ENCODE data around the gene EFHB.
"Not testable (repeated sequence)": the region's sequence is repeated elsewhere in the genome, so short reads cannot be mapped to it uniquely, and the experiment has no call there.

EFHB gene

DNA sequence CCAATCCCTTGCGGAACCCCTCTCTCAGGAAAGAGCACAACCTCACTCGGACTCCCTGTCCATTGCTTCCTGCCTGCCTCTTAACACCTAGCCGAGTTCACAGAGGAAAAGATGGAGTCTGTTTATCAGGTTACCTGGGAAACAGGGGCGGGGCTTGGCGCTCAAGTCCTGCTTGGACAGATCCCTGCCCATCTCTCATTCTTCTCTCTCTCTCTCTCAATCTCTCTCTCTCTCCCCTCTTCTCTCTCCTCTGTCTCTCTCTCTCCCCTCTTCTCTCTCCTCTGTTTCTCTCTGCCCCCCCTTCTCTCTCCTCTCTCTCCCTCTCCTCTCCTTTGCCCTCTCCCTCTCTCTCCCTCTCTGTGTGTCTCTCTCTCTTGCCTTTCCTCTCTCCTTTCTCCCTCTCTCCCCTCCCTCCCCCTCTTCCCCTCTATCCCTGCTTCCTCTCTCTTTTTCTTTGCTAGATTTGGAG lies at the start of gene EFHB:
EFHB (minus strand) TSS at position 120 of the 469 bp plus-strand sequence. CDS start 199 bp downstream, outside the sequence.
- DNase-seq = no peak

DNA sequence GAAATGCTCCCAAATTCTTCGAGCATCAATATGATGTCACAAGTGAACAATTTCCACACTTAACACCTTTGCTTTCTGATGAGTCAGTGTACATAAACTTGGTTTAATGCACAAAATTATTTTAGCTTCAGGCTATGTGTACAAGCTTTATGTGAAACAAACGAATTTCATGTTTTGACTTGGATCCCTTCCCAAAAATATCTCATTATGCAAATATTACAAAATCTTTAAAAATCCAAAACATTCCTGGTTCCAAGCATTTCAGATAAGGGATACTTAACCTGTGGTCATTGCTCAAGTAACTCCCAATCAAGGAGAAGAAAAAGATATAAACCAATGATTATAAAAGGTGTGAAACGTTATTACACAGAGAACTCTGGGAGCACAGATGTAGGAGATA lies 38.0 kb upstream of the EFHB start:
- DNase-seq = no peak

DNA sequence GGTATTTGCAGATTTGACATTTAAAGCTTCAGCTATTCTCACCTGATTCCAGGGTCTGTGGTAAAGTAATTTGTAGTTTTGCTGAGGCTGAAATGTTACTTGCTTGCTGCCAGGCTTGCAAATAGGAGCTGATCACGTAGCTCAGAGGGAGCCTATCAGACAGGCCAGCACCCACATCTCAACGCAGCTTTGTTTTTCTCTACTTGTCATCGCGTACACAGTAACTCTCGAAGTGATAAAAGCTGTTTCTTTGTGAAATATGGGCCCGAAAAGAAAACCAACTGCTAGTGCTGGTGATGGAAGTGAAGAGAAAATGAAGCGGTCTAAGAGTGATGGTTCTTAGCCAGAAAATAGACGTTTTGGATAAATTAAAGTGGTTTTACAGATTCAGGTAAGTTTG lies 36.3 kb upstream of the EFHB start:
- no peak for DNase-seq

DNA sequence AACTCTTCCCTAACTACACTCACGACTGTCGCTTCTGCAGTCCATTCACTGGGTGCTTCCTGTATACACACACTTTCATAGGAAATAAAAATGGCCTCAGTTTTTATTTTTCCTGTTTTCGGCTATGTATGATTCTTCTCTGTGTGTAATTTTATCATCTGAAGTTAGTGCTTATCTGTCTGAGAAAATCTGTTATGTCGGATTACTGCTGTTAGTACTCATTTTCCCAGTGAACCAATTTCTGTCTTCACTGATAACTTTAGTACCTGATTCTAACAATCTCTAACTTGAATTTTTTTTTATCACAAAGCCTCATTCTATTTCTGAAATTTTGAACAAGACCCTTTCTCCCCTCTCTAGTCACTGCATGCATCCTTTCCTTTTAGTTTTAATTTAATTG lies 33.8 kb upstream of the EFHB start:
- no peak for DNase-seq

GRCh38 chr3:19967208-19967607 lies 33.2 kb upstream of the EFHB start:
- DNase-seq = no peak

DNA sequence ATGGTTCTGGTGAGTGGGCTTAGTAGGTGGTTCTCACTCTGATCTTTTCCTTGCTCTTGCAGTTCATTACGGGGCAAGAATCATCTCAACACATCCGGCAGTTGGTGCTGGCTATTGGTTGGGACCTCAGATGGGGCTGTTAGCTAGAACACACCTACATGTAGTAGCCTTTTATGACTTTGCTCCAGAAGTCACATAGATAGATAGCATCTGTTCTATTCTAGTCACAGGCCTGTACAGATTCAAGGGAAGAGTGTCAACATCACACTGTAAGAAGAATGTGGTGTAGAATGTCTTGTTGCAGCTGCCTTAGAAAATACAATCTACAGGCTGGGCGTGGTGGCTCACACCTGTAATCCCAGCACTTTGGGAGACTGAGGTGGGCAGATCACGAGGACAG lies 27.9 kb upstream of the EFHB start:
- no peak for DNase-seq

DNA sequence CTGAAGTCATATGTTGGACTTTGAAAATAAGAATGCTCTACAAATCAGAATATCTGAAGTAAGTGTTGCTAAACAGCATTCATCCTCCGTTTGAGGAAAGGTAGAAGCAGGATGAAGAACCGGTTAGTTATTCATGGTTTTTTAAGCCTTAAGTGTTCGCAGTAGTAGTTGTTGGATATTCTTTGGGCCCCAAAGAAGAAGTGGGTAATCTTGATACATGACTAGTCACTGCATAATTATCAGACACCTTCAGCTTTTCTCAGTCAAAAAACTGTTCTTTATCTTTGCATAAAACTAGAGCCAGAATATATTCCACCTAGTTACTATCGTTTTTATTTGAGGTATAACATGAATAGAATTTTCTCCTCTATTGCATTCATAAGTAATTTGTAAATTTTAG lies 26.7 kb upstream of the EFHB start:
- no peak for DNase-seq

GRCh38 chr3:19959505-19959904 lies 25.5 kb upstream of the EFHB start:
- no peak for DNase-seq

- not testable (repeated sequence) for DNase-seq
These were observed 23.3 kb upstream of the EFHB start for GRCh38 chr3:19957354-19957753.

- no peak for DNase-seq
These were observed 20.7 kb upstream of the EFHB start for GRCh38 chr3:19954676-19955075.

- no peak for DNase-seq
These were observed 16.3 kb upstream of the EFHB start for GRCh38 chr3:19950316-19950715.

- DNase-seq = no peak
These were observed 14.2 kb upstream of the EFHB start for GRCh38 chr3:19948226-19948591.

DNA sequence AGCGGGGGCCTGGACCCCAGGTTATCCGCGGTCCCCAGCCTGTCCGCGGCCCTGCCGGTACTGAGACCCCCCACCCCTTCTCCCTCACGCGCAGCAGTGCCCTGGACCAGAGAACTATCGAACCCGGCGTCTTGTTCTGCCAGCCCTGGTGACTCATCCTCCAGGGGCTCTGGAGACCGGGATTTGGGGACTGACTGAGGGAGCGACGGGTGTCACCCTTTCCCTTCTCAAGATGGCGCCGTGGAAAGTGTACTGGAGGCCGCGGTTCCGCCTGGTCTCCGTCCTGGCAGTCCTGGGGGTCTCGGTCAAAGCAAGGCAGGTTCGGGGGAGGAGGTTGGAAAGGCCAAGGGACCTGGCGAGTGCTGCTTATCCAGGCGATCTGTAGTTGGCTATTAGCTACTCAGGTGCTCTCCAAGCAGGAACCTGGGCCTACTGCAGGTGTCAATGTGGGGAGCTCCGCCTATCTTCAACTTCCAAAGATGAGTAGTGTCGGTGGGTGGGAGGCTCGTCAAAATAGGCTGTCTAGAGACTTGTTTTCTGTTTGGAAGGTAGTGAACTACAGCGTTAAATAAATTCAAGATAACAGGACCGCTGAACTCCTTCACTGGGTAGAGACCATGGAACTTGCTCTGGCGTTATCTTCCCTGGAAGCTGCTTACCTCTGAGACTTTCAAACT lies 13.7 kb upstream of the EFHB start:
- DNase-seq = no peak

- DNase-seq = peak; percentile 93
These were observed 13.0 kb upstream of the EFHB start, which contains the start of gene RAB5A for GRCh38 chr3:19946832-19947548. Gene RAB5A (plus strand): TSS chr3:19947097. CDS start chr3:19950899, 3,802 bp downstream.

DNA sequence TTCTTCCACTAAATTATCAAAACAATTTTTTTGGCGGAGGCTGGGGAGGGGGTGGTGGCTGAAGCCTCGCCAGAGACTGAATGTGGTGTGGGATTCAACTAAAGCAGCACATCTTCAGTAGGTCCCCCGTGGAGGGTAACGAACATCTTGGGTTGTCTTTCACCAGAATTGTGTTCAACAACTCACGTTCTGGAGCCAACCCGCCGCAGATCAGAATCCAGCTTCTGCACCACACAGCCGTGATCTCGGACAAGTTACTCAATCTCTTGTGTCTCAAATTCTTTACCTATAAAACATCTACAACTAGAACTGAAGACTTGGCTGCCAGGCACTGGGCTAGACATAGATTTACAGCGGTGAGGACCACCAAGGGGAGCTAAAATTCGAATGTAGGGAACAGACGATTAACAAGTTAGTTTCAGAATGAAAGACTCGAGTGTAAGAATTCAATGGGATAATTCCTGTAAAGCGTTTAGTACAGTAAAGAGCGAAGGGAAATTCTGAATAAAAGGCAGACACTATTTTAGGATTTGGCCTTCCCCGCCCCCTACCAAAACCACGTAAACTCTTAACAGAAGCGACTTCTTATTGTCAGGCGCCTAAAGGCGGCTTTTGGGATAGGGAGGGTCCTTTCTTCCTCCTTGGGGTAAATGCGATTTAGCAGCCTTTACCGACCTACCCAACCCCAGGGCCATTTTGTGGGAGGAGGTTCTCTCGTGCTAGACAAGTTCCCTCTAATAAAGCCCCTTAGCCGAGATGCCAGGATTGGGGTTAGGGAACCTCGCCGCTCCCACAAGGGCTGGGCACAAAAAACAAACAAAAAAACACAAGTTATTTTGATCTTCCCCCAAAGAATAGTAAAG lies 12.2 kb upstream of the EFHB start:
- DNase-seq = no peak

DNA sequence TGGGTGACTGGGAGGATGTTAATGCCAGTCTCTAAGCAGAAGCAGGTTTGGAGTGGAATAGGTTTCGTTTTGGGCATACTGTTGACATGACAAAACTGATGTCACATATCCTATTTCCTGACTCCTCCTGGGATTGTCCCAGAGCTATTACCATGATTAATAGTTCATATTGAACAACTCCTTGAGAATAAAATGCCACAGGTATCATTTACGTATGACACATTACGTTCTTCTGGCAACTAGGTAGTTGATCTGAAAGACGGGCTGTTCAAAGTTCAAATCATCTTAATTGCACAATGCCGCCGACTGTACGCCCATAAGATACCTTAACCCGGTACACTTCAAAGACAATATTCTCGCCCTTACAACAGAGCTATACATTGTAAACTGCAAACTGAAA lies 11.5 kb upstream of the EFHB start:
- DNase-seq = no peak

DNA sequence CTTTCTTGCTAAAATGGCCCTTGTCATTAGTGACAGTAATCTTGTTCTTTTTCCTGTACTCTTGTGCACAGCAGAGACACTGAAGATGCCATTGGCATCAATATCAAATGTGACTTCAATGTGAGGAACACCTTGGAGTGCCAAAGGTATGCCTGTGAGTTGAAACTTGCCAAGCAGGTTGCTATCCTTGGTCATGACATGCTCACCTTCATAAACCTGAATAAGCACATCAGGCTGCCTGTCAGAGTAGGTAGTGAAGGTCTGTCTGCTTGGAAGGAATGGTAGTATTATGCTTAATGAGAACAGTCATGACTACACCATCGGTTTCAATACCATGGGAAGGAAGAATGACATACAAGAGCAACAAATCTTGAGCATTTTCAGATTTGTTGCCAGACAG lies 6.6 kb upstream of the EFHB start:
- DNase-seq = no peak

DNA sequence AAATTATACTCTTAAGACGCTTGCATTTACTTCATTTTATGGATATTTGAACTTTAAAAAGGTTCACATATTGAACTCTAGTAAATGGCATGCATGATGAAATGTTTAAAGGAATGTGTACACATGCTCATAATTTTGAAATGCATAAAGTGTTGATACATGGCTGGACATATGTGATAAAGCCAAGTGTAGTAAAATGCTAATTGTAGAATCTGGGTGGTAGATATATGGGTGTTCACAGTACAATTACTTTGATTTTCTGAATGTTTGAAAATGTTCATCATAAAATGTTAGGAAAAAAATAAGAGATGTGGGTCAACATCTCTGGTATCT lies 4.2 kb upstream of the EFHB start:
- DNase-seq = no peak

GRCh38 chr3:19937459-19938294 lies 3.7 kb upstream of the EFHB start:
- DNase-seq = no peak

GRCh38 chr3:19932422-19932821 lies 1.6 kb downstream of the EFHB start:
- no peak for DNase-seq

GRCh38 chr3:19931767-19932188 lies 2.2 kb downstream of the EFHB start:
- DNase-seq = no peak

GRCh38 chr3:19931180-19931692 lies 2.8 kb downstream of the EFHB start:
- peak; percentile 76 for DNase-seq

Measured in GF-D8 (cell line).